HEK293T (cell line): ENCODE measurements around the gene NUAK1.

Source experiments
- FOXA1 ChIP-seq: fragments of 450-650 bp; IDR thresholded peaks from 2 replicates; pipeline ENCODE4 v1.6.1; 2016; ENCODE audit warnings: mild to moderate bottlenecking
- FOXK2 ChIP-seq: fragments of 450-650 bp; IDR thresholded peaks from 2 replicates; pipeline ENCODE4 v1.6.1; 2016; ENCODE audit warnings: mild to moderate bottlenecking
- FOXM1 ChIP-seq: fragments of 450-650 bp; IDR thresholded peaks from 2 replicates; pipeline ENCODE4 v1.6.1; 2017; ENCODE audit warnings: mild to moderate bottlenecking, borderline replicate concordance
- HDGF ChIP-seq: fragments of 450-650 bp; IDR thresholded peaks from 2 replicates; pipeline ENCODE4 v1.6.1; 2017; ENCODE audit warnings: antibody characterized with exemption, borderline replicate concordance
- NFRKB ChIP-seq: fragments of 450-650 bp; IDR thresholded peaks from 2 replicates; pipeline ENCODE4 v1.6.1; 2016; ENCODE audit warnings: mild to moderate bottlenecking, moderate library complexity
- TARDBP ChIP-seq: fragments of 450-650 bp; IDR thresholded peaks from 2 replicates; pipeline ENCODE4 v1.6.1; 2016
- ZNF384 ChIP-seq: fragments of 450-650 bp; IDR thresholded peaks from 2 replicates; pipeline ENCODE4 v1.6.1; 2016
- TF ChIP-seq, protein P1 (sequence below): fragments of 450-650 bp; IDR thresholded peaks from 2 replicates; pipeline ENCODE4 v1.6.1; 2016

DNA sequence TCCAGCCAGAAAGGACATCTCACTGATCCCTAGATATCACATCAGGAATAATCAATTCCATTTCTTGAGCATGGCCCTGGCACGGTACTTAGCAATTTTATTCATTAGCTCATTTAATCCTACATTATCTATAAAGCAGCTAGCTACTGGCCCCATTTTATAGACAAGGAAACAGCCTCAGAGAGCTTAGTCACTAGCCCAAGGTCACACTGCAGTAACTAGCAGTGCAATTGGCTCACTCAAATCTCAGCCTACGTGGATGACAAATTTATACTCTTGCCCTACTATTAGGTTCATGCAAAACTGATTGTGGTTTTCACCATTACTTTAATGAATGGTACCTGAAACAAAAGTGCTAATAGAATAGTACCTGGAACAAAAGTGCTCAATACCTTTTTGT is 41.7 kb downstream of the NUAK1 start:
- TF ChIP-seq FOXA1: no peak
- TF ChIP-seq TARDBP: no peak
- no peak for TF ChIP-seq ZNF384
- TF ChIP-seq, protein P1, sequence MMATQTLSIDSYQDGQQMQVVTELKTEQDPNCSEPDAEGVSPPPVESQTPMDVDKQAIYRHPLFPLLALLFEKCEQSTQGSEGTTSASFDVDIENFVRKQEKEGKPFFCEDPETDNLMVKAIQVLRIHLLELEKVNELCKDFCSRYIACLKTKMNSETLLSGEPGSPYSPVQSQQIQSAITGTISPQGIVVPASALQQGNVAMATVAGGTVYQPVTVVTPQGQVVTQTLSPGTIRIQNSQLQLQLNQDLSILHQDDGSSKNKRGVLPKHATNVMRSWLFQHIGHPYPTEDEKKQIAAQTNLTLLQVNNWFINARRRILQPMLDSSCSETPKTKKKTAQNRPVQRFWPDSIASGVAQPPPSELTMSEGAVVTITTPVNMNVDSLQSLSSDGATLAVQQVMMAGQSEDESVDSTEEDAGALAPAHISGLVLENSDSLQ: no peak
- TF ChIP-seq HDGF: no peak
- no peak for TF ChIP-seq NFRKB
- TF ChIP-seq FOXM1: no peak
- TF ChIP-seq FOXK2: no peak
